NAMALWA (cell line): ENCODE results near the gene DNAJA1.

Source experiments
- DNase-seq: peaks from one replicate; pipeline ENCODE4 v3.0.0-alpha.2; 2015; ENCODE audit warnings: low spot score

The DNAJA1 gene

DNA sequence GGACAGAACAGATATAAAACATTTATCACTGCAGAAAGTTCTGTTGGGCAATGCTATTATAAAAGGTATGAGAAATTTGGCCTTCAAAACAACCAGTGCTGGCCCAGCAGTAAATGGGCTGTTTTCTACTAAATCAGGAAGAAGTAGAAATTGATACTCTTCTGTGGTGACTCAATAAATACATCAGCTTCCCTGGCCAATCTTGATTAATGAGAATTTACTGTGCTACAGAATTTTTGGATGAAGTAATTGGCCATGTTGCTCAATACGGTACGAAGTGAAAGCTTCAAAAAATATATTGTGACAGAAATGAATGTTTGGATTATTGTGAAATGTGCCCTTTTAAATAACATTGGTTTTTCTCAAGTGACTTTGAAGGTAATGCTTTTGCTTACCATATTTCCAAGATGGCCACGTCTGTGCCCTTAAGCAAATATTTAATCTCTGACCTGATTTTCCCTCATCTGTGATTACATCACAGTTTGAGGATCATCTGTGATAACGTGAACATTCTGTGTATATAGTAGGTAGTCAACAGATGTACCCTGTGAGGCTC is 4.2 kb downstream of the DNAJA1 start:
- no peak for DNase-seq

DNA sequence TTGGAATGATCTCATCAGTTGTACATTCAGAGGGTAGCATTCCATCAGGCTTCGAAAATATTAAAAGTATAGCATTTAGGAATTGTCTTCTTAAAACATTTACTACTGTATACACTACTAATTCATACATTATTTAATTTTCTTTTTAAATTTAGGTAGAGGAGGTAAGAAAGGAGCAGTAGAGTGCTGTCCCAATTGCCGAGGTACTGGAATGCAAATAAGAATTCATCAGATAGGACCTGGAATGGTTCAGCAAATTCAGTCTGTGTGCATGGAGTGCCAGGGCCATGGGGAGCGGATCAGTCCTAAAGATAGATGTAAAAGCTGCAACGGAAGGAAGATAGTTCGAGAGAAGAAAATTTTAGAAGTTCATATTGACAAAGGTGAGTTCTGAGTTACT is 5.2 kb downstream of the DNAJA1 start:
- DNase-seq: no peak

DNA sequence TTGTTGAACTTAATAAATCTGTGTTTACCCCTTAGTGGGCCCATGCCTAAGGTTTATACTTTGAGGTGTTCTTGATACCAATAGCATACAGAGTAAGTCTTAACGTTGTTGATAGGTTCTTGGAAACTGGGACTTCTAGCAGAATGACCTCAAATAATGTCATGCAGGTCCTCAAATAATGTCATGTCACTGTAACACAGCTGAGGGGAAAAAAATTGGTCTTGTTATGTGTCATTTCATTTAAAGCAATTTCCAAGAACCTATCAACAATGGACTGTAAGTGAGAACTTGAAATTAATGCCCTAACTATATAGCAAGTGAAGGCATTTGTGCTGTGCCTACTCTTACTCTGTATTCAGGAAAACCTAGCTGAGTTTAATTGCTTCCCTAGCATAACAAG is 7.2 kb downstream of the DNAJA1 start:
- no peak for DNase-seq

DNA sequence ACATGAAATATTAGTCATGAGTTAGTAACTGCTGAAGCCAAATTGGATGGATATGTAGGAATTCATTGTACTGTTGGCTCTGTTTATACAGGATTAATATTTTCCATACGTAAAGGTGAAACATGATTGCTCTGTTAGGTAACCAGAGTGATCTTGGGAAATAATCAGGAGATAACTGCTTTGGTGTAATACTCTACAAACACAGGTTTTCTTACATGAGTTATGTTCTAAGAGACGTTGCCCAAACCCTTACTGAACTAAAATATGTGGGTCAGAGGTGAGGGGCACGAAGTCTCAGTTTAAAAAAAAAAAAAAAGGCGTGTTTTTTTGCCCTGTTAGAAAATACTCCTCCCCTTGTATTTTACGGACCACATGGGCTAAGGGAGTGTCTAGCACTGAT is 7.8 kb downstream of the DNAJA1 start:
- DNase-seq: no peak

DNA sequence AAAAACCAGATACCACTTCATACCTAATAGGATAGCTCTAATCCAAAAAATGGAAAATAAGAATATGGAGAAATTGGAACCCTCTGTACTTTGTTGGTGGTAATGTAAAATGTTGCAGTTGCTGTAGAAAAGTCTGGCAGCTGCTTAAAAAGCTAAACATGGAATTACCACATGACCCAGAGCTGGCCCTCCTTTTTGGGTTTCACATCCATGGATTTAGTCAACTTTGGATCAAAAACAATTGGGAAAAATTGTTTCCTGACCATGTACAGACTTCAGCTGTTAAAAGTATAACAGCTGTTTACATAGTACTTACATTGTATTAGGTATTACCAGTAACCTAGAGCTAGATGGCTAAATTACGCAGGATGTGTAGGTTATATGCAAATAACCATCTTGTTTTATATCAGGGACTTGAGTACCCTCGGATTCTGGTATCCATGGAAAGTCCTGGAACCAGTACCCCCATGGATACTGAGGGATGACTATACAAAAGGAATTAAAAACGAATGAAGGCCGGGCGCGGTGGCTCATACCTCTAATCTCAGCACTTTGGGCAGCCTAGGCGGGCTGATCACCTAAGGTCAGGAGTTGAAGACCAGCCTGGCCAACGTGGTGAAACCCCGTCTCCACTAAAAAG is 15.8 kb downstream of the DNAJA1 start:
- DNase-seq: no peak

DNA sequence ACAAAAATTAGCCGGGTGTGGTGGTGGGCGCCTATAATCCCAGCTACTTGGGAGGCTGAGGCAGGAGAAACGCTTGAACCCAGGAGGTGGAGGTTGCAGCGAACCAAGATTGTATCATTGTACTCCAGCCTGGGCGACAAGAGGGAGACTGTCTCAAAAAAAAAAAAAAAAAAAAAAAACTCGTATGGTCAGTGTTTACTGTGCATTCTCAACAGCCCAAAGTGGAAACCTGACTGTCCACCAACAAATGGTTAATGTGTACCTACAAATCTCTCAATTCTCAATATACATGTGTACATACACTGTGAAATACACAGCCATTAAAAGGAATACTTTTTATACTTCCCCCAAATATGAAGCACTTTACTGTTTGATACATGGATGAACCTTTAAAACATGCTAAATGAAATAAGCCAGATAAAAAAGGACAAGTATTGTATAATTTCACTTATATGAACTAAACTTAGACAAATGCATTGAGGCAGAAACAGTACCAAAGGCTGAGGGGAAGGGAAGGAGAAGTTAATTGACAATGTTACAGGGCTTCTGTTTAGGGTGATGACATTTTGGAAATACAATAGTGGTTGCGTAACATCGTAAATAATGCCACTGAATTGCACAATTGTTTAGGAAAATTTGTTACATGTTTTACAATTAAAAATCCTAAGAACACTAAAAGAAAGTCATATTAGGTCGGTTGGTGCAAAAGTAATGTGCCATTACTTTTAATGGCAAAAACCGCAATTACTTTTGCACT is 16.5 kb downstream of the DNAJA1 start:
- no peak for DNase-seq

DNA sequence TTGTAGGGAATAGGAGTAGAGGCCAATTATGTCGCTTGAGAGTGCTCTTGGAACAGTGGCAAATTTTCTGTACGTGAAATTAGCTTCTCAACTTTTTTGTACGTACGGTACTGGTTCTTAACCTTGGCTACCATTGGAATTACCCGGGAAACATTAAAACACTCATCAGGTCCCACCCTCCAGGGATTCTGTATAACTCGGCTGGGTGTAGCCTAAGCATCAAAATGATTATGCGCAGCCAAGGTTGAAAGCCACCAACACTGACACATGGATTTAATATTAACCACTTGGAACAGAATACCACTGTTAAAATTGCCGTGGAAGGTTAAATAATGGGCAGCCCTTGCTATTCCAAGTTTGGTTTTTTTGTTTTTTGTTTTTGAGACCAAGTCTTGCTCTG is 17.4 kb downstream of the DNAJA1 start:
- DNase-seq: no peak

DNA sequence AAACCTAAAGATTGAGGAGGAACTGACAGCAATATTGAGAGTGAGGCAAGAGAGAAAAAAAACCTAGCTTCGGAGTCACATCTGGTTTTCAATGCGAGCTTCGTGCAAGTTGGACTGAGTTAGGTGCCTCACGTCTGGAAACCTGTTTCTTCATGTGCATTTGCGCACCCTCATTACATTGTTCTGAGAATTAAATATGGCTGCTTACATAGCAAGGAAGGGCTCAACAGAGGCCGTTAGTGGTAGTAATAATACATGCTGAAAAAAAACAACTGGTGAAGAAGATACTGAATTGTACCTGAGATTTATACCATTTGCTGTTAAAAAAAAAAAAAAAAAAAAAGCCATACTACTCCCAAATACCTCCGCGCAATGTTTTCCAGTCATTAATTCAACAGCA is 18.6 kb downstream of the DNAJA1 start:
- no peak for DNase-seq

DNA sequence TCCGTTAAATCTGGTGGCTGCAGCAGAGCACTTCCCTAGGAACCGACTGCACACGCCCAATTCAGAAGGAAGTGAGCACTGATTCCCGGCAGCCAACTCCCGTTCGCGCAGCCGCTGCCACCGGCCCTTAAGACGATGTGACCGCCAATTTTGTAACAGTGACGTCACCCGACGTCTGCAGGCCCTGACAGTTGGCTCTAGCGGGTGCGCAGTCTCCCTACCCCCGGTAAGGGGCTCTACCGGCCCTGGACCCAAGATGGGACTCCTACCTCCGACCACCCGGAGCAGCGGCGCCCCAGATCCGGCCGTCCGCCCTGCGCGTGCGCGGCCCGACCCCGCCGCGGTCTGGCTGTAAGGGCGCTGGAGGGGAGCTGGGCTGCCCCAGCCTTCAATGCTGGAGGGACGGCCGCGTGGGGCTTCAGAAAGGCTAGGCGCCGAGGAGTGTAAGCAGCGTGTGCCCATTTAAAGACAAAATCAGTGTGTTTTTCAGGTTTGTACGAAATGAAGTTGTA is 19.1 kb downstream of the DNAJA1 start:
- peak; percentile 84 for DNase-seq

DNA sequence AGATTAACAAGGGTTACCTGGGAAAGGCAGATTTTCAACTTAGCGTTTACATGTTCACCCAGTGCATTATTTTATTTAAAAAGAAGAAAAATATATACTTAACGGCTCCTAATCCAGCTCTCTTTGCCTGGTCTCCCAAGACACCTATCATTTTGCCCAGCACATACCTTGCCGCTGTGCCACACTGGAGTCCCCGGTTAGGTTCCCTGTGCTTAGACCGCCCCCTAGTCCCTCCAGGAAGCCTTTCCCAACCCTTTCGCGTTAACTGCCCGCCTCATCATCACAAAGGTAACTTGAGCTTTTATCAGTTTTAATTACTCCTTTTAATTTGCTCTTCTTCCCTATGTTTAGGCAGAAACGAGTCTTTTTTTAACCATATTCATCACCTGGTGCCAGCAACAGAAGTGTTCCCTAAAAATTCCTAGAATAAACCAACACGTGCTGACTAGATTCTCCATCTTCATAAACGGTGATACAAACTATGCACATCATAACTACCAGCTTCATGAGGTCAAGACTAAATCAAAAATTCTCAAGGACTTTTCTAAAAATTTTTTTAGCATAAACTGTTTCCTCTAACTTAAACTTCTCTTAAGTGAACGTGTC is 19.7 kb downstream of the DNAJA1 start:
- no peak for DNase-seq

DNA sequence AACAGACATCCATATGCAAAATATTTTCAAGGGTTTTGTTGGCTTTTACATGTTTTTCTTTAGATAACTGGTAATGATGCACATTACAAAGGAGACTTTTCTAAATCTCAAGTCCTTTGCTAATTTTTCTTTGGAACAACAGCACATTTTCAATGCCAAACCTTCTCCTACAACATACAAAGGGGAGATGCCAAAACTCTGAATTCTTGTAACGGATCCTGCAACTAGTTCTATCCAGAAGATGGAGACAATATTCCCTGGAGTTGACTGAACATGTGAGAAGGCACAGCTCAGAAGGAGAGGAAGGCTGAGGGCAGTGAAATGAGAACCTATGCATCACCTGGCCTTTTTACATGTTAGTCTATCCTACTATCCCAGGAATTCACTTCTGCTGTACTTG is 21.0 kb downstream of the DNAJA1 start:
- no peak for DNase-seq

DNA sequence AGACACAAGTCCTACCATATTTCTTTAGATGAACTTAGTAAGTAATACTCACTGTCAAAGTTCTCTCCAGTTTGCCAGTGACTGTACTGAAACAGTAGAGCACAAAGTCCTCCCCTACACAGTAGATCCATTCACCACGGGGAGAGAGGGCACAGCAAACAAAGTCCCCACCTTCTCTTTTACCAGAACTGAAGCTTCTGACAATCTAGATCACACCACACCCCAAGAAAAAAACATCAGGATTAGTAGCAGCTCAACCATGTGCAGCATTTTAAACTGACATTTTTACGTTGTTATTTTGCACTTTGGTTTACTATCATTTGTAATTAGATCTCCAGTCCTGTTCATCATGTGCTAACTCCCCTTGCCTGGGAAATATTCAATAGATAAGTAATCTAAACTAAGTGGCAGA is 23.0 kb downstream of the DNAJA1 start:
- DNase-seq: no peak

DNA sequence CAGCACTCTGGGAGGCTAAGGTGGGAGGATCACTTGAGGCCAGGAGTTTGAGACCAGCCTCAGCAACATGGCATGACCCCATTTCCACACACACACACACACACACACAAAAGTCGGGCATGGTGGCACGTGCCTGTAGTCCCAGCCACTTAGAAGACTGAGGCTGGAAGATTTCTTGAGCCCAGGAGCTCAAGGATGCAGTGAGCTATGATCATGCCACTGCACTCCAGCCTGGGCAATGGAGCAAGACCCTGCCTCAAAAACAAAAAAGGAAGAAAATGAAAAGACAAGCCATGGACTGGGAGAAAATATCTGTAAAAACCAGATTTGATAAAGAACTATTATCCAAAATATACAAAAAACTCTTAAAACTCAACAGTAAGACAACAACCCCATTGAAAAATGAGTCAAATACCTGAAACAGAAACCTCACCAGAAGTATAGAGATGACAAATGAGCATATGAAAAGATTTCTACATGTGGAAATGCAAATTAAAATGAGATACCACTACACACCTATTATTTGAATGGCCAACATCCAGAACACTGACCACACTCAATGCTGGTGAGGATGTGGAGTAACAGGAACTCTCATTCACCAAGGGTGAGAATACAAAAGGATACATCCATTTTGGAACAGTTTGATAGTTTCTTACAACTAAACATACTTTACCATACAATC is 24.7 kb downstream of the DNAJA1 start:
- no peak for DNase-seq

DNA sequence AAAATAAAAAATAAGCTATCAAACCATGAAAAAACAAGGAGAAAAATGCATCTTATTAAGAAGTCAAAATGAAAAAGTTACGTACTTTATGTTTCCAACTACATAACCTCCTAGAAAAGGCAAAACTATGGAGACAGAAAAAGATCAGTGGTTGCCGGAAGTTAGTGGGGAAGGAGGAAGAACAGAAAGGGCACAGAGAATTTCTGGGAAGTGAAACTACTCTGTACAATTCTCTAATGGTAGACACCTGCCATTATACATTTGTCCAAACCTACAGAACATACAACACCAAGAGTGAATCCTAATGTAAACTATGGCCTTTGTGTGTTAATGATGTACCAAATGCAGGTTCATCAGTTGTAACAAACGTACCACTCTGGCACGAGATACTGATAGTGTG is 26.1 kb downstream of the DNAJA1 start:
- peak; percentile 56 for DNase-seq

DNA sequence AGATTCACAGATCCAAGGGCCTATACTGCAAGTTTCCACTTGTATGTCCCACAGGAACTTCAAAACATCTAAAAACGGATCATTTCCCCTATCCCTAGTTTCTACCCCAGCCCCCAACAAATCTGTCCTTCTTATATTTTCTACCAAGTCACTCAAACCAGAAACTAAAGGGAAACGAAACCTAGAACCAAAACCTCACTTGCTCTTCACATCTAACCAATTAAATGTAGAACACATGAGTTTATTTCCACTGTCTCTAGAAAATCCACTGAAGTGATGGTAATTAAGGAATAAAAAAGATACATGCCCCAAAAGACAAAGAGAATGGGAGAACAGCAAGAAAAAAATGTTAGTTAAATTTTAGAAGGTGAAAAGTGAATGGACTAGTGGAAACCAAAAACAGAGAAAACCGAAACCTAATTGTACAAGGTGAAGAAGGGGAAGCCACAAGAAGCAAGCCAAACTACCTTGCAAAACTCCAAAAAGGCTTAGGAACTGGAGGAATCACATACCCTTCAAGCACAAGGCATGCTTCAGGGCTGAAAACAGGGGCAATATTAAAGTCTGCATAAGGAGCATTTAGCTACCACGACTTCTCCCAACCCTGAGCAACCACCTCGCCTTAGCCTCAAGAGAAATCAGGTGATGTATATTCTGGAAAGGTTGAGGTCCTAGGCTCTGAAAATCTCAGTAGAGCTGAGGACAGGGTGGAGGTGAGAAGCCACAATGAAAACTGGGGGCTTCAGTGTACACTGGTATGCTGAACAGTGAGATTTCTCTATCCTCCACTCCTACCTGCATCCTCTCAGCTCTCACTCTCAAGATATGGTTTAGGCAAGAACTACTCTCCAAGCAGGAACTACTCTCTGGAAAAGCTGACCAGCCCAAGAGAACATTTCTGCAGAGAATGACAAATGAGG is 40.3 kb downstream of the DNAJA1 start:
- peak; percentile 58 for DNase-seq

DNA sequence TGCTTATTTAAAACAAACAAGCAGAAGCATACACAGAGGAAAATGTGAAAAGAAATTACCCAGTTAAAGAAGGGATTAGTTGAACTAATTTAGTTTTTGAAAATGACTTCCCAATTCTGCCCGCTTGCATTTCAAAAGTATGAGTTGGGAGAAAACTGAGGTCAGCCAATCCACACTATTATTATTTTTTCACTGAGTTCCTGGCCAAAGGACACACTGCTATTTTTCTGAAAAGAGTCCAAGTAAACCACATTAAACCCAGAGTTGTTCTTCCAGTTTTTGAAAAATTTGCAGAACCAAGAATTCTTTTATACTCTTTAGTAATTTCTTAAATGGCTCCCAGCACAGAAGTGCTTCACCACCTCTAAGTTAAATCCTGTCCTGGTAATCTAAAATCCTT is 43.9 kb downstream of the DNAJA1 start:
- DNase-seq: no peak

DNA sequence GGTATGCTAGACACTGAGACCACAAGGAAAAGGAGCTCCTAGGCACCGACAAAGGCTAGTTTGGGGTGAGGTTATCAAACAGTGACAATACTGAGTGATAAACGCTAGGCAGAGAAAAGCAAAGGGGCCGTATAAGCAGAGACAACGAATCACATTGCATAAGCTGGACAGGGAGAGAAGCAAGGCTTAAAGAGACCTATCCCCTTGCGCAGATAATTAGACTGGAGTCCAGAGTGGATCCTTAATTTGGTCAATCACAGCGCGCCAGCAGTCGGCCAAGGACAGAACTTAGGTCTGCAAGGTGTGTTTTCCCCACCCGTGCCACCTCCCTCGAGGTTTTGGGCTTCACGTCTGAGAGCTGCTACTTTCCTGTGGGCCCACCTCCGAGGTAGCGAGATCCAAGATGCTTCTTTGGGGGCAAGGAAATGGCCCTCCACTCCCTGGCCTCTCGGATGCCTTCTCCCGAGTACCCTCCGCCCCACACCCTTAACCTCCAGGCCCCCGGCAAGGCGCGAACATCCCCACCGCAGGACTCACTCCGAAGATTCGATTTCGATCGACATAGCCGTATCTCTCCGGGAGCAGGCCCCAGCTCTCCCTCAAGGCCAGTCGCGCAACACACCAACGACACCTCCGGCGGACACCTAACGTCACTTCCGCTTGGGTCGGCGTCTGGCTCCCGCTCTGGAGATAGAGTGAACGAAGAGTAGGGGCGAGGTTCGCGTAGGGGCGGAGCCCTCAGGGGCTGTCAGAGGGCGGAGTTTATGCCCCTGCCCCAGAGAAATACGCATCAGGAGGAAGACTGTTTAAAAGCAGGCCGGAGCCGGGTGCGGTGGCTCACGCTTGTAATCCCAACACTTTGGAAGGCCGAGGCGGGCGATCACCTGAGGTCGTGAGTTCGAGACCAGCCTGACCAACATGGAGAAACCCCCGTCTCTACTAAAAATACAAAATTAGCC is 51.3 kb downstream of the DNAJA1 start, which contains the start of gene SMU1:
TSS of gene SMU1 (minus strand) at position 629 of the 959 bp plus-strand sequence. CDS start at position 563, 66 bp downstream.
- DNase-seq: peak; percentile 99

DNA sequence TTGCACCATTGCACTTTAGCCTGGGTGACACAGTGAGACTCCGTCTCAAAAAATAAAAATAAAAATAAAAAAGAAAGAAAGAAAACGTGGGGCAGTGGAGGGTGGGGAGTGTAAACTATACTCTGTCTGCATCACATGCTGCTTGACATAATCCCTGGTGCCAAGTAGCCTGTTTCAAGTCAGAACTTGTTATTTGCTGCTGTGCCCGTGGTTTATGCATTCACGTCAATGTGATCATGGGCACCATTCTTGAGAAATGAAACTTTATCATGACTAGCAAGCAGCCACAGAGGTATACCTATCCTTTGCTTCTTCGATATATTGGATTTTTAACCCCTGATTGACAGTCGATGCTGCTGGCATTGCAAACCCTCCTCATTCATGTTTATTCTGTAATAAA is 55.5 kb downstream of the DNAJA1 start:
- no peak for DNase-seq

DNA sequence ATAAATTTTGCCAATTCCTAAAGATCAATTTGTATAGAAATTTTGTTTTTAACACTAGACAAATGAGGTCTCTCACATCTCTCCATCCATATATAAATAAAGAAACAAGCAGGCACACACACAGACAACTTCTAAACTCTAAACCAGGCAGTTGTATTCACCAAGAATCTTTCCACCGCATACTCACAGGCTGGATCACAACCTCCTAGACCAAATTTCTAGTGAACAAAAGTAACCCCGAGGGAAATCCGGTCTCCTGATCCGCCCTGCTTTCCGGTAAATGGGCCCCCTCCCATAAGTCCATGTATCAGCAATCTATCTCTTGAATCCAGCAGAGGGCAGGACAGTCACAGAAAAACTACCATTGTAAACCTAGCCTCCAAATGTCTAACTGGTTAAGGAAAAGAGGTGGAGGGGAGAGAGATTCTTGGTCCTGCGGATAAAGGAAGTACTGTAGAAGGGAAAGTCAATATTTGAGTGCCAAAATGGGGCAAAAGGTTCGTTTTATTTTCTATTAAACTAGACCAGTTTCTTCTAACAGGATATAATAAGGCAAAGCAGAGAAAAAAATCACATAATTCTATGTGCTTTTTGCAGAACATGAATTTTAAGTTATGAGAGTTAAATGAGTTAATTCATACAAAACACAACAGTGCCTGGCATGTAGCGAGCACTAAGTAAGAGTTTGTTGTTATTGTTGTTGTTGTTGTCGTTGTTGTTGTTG is 56.2 kb downstream of the DNAJA1 start:
- peak; percentile 92 for DNase-seq
